ENCODE measurements around the gene XPO5. TPM values are rescaled to one million over a fixed set of nuclear protein-coding genes. Genes with fewer than 3 reads are reported as not detected.
"Not testable (repeated sequence)": the region's sequence is repeated elsewhere in the genome, so short reads cannot be mapped to it uniquely, and the experiment has no call there.

XPO5 gene
- total RNA-seq, 4 donors from 2014 or later, result 22.2 to 58.6 (median 32.9) TPM

DNA sequence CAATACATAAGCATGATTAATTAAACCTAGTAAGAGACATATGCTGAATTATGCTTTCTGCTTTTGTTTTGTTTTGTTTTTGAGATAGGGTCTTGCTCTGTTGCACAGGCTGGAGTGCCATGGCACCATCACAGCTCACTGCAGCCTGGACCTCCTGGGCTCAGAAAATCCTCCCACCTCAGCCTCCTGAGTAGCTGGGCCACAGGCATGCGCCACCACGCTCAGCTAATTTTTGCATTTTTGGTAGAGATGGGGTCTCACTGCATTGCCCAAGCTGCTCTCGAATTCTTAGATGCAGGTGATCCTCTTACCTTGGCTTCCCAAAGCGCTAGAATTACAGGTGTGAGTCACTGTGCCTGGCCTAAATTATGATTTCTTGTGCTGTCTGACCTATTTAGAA lies 3.8 kb downstream of the XPO5 start:
- intact Hi-C loops (cut with DNase I), result loop anchor here (5.0 kb wide), 1 partner anchor 50 kb away; no protein-coding TSS in a partner anchor
- H3K27me3 ChIP-seq, result no peaks in the 10 kb centered on the region
- WGBS, 2 donors, result 92 to 99% methylated on average over 4 of the region's 4 CpGs
- no peak overlapping the region for H3K4me3 ChIP-seq (replicated peaks in 1 of 3)
- no peaks in the 10 kb centered on the region for H3K9me3 ChIP-seq
- peaks cover 22 to 24% of the 10 kb centered on the region in 2 donors for H3K4me1 ChIP-seq
- H3K36me3 ChIP-seq, result peaks cover 4 to 17% of the 10 kb centered on the region in 2 donors
- TF ChIP-seq, protein P1, sequence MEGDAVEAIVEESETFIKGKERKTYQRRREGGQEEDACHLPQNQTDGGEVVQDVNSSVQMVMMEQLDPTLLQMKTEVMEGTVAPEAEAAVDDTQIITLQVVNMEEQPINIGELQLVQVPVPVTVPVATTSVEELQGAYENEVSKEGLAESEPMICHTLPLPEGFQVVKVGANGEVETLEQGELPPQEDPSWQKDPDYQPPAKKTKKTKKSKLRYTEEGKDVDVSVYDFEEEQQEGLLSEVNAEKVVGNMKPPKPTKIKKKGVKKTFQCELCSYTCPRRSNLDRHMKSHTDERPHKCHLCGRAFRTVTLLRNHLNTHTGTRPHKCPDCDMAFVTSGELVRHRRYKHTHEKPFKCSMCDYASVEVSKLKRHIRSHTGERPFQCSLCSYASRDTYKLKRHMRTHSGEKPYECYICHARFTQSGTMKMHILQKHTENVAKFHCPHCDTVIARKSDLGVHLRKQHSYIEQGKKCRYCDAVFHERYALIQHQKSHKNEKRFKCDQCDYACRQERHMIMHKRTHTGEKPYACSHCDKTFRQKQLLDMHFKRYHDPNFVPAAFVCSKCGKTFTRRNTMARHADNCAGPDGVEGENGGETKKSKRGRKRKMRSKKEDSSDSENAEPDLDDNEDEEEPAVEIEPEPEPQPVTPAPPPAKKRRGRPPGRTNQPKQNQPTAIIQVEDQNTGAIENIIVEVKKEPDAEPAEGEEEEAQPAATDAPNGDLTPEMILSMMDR (IDR thresholded peaks at IDR 0.05), result no peak
- no peak for TF ChIP-seq POLR2A (IDR thresholded peaks at IDR 0.05)
- peak overlapping the region in 2 of 3 donors; percentile 33 to 62 for H3K27ac ChIP-seq
- no peak for DNase-seq

DNA sequence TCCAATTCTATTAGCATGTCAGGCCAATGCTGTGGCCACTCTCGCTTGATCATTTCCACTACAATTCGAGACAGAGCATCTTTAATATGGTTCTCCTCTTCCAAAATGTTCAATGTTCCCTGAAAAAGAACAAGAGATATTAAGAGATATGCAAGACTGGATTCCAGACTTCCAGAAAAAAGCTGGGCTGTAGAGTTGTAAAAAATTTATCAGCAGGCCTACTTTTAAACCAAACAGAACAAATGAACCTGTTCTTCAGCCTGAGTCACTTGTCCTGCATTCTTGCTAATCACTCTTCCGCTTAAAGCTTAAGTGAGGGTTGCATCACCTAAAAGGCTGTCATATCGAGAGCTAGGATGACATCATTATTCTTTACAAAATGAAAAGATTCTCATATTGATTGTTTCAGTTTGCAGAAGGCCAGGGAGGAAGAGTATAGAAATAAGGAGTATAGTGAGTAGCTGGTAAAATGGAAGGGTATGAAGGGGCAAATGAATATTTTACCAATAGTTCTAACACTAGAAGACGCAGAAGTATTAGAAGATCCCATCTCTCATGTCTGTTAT lies 4.9 kb downstream of the XPO5 start:
- no peaks in the 10 kb centered on the region for H3K27me3 ChIP-seq
- H3K27ac ChIP-seq, result peak overlapping the region; percentile 62 to 87 (median 64)
- 56 to 58% methylated on average over 5 of the region's 5 CpGs for WGBS, 2 donors
- H3K36me3 ChIP-seq, result peaks cover 14 to 26% of the 10 kb centered on the region in 2 donors
- DNase-seq, result peak in 1 of 2 donors; percentile 15
- peaks cover 18 to 19% of the 10 kb centered on the region in 2 donors for H3K4me1 ChIP-seq
- intact Hi-C loops (cut with DNase I), result loop anchor here (5.0 kb wide), 1 partner anchor 49 kb away; no protein-coding TSS in a partner anchor
- H3K9me3 ChIP-seq, result no peaks in the 10 kb centered on the region
- TF ChIP-seq, protein P1 (IDR thresholded peaks at IDR 0.05), result no peak
- TF ChIP-seq POLR2A (IDR thresholded peaks at IDR 0.05), result no peak
- H3K4me3 ChIP-seq (replicated peaks in 1 of 3), result no peak overlapping the region

DNA sequence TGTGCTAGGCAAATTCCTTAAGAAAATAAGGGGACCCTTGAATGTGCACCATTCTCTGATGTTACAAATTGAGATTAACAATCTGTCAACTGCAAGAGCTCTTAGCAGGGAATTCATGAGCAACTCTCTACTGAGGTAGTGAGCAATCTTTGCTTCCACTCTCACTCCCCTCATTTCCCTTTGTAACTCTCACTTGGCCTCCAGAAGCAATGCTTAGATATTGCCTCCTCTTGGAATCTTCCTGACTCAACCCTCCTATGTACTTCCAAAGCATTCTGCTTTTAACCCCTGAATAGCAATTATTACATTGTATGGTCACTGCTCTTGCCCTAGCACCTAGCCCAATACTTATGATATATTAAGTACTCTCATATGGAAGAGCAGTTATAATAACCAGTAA lies 16.5 kb downstream of the XPO5 start:
- TF ChIP-seq, protein P1 (IDR thresholded peaks at IDR 0.05), result no peak
- no peak for TF ChIP-seq POLR2A (IDR thresholded peaks at IDR 0.05)
- peaks cover 41 to 75% of the 10 kb centered on the region in 2 donors for H3K36me3 ChIP-seq
- H3K27me3 ChIP-seq, result no peaks in the 10 kb centered on the region

DNA sequence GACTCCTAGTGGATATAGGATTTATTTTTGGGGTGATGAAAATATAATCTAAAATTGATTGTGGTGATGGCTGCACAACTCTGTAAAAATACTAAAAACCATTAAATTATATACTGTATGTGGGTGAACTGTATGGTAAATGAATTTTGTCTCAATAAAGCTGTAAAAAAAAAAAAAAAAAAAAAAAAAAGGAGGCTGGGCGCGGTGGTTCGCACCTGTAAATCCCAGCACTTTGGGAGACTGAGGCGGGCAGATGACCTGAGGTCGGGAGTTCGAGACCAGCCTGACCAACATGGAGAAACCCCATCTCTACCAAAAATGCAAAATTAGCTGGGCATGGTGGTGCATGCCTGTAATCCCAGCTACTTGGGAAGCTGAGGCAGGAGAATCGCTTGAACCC lies 18.2 kb downstream of the XPO5 start:
- H3K36me3 ChIP-seq, result peaks cover 47 to 74% of the 10 kb centered on the region in 2 donors
- DNase-seq; H3K9me3 ChIP-seq; H3K27ac ChIP-seq; intact Hi-C loops (cut with DNase I); H3K27me3 ChIP-seq; H3K4me1 ChIP-seq; H3K4me3 ChIP-seq (replicated peaks in 1 of 3): not testable (repeated sequence)
- 93 to 97% methylated on average over 7 of the region's 7 CpGs for WGBS, 2 donors

More for the DNA sequence above, 16.5 kb downstream of the XPO5 start:
- Histone ChIP-seq H3K9me3 (no peaks in the 10 kb centered on the region), H3K4me3 (replicated peaks in 1 of 3) (no peak overlapping the region), H3K27ac (no peak overlapping the region), H3K4me1 (no peaks in the 10 kb centered on the region)
- DNase-seq, result no peak
- intact Hi-C loops (cut with DNase I), result no loop called here

DNA sequence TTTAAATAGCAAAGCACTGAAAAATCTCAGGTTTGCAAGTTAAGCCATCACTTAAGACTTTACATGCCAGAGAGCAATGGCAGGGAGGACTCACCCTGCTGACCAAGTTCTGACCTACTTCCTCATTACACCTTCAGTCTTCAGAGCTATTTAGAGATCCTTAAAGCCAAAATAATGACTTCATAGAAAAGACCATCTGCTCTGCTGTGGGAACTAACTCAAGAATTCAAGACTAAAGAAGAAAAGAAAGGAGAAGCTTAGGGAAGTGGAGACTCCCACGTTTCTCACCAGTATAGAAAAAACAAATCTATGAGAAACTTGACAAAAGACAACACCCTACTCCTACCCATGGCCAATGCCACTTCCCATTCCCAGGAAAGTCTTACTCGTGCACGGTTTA lies 28.6 kb downstream of the XPO5 start:
- Histone ChIP-seq H3K4me1 (no peaks in the 10 kb centered on the region), H3K9me3 (no peaks in the 10 kb centered on the region), H3K4me3 (replicated peaks in 1 of 3) (no peak overlapping the region), H3K27me3 (no peaks in the 10 kb centered on the region), H3K27ac (no peak overlapping the region), H3K36me3 (peaks cover 46 to 66% of the 10 kb centered on the region in 2 donors)
- TF ChIP-seq POLR2A (IDR thresholded peaks at IDR 0.05), result no peak
- TF ChIP-seq, protein P1 (IDR thresholded peaks at IDR 0.05), result no peak
- no peak for DNase-seq
- 90 to 92% methylated on average over 3 of the region's 3 CpGs for WGBS, 2 donors
- intact Hi-C loops (cut with DNase I), result no loop called here
